SK-N-MC (cell line): ENCODE results near the gene CEP63.

Source experiments
- EZH2 ChIP-seq: fragments of 200-600 bp; sonication (generic); IDR thresholded peaks from one replicate; pipeline ENCODE4 v1.6.1; 2017; ENCODE audit warnings: antibody characterized with exemption
- POLR2AphosphoS5 ChIP-seq: IDR thresholded peaks from 2 replicates; pipeline ENCODE4 v1.6.1; 2012; ENCODE audit warnings: mild to moderate bottlenecking, low read depth, low read length, borderline replicate concordance

DNA sequence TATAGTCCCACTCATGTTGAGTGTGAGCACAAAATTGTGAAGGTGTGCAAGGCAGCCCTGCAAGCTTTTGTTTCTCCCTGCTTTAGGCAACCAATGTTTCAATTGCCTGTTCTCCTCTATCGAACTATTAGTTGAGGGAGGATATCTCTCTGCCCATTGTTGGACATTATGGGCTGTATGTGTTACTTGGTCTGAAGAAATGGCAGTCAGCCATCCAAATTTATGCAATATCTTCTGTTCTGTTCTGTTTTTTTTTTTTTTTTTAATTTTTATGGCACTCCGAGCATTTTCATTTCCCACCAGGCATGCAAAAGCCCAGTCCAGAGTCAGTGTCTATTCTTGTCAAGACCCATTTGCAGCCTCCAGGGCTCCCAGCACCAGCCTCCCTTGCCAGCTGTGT, 44.0 kb upstream of the CEP63 start:
- TF ChIP-seq POLR2AphosphoS5 (no peak), EZH2 (no peak)
